ENCODE measurements around the gene ELFN1. TPM values are rescaled to one million over a fixed set of nuclear protein-coding genes. Genes with fewer than 3 reads are reported as not detected.

Gene ELFN1
- total and polyA plus RNA-seq, 10 of the 15 experiments (the other 5 are each of a cell fraction or from before 2014, with no cell fraction given): 0.04 TPM; not detected in 9

DNA sequence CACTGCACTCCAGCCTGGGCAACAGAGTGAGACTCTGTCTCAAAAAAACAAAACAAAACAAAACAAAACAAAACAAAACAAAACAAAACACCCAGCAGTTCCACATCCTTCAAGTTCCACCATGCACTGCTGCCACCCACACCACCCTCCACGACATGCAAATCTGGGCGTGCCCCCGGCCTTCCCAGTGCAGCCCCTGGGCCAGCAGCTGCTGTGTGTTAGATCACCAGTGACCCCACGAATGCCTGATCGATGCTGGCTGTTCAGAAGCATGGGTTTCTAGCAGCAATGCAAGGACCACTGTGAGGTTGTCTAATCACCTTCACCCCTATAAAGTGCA lies 36.3 kb downstream of the ELFN1 start:
- H4K20me1 ChIP-seq (ENCODE audit: control insufficient read depth, insufficient read depth): no peaks in the 10 kb centered on the region
- H2AFZ ChIP-seq (ENCODE audit: control insufficient read depth, low read depth, low read length): no peak overlapping the region
- ChIA-PET RAD21 (ENCODE audit: unreplicated experiment) (interaction anchor here (0.6 kb wide), 1 partner anchor 581 kb away, joined by 3 read pairs; no protein-coding TSS in a partner anchor), POLR2A (no interaction called here), CTCF (no interaction called here), SMC1A (ENCODE audit: uncharacterized antibody, unreplicated experiment) (no interaction called here)
- H3K27me3 ChIP-seq (replicated peaks in 1 of 2; ENCODE audit: control insufficient read depth in 2 of 2, insufficient read depth in 2 of 2, low read length in 1 of 2): no peaks in the 10 kb centered on the region
- FAIRE-seq: no peak
- H3K9ac ChIP-seq (ENCODE audit: control insufficient read depth, insufficient read depth, low read length): no peak overlapping the region
- DNase-seq (ENCODE audit: low read depth, low spot score): no peak
- no peaks in the 10 kb centered on the region for H3K36me3 ChIP-seq (ENCODE audit: control insufficient read depth in 2 of 2, insufficient read depth in 2 of 2, low read length in 1 of 2)
- ATAC-seq: no peak
- no peaks in the 10 kb centered on the region for H3K4me1 ChIP-seq (ENCODE audit: control insufficient read depth, insufficient read depth, low read length)
- no peak overlapping the region for H3K4me2 ChIP-seq (ENCODE audit: control insufficient read depth, insufficient read depth)
- in situ Hi-C loops (cut with MboI) (no loop called here), intact Hi-C loops (cut with micrococcal nuclease; ENCODE audit: unreplicated experiment) (no loop called here)
- no peak overlapping the region for H3K4me3 ChIP-seq
- H3K27ac ChIP-seq (ENCODE audit: control insufficient read depth, insufficient read depth): no peak overlapping the region
- H3K79me2 ChIP-seq (ENCODE audit: control insufficient read depth, insufficient read depth, low read length): no peaks in the 10 kb centered on the region
- 3% methylated on average over 5 of the region's 5 CpGs for WGBS (ENCODE audit: insufficient coverage, insufficient replicate concordance, low lambda C conversion rate, missing lambda C conversion rate)
- BruUV-seq (replicated peaks): no TSS peak
- H3K9me3 ChIP-seq (replicated peaks; ENCODE audit: control insufficient read depth, insufficient read depth, low read length): peaks cover 3% of the 10 kb centered on the region; the same call in 2 of the 3 replicates
- TF ChIP-seq, protein P1, sequence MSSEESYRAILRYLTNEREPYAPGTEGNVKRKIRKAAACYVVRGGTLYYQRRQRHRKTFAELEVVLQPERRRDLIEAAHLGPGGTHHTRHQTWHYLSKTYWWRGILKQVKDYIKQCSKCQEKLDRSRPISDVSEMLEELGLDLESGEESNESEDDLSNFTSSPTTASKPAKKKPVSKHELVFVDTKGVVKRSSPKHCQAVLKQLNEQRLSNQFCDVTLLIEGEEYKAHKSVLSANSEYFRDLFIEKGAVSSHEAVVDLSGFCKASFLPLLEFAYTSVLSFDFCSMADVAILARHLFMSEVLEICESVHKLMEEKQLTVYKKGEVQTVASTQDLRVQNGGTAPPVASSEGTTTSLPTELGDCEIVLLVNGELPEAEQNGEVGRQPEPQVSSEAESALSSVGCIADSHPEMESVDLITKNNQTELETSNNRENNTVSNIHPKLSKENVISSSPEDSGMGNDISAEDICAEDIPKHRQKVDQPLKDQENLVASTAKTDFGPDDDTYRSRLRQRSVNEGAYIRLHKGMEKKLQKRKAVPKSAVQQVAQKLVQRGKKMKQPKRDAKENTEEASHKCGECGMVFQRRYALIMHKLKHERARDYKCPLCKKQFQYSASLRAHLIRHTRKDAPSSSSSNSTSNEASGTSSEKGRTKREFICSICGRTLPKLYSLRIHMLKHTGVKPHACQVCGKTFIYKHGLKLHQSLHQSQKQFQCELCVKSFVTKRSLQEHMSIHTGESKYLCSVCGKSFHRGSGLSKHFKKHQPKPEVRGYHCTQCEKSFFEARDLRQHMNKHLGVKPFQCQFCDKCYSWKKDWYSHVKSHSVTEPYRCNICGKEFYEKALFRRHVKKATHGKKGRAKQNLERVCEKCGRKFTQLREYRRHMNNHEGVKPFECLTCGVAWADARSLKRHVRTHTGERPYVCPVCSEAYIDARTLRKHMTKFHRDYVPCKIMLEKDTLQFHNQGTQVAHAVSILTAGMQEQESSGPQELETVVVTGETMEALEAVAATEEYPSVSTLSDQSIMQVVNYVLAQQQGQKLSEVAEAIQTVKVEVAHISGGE (CRISPR knock-in tag; IDR thresholded peaks at IDR 0.05): no peak
- TF ChIP-seq, protein P2, sequence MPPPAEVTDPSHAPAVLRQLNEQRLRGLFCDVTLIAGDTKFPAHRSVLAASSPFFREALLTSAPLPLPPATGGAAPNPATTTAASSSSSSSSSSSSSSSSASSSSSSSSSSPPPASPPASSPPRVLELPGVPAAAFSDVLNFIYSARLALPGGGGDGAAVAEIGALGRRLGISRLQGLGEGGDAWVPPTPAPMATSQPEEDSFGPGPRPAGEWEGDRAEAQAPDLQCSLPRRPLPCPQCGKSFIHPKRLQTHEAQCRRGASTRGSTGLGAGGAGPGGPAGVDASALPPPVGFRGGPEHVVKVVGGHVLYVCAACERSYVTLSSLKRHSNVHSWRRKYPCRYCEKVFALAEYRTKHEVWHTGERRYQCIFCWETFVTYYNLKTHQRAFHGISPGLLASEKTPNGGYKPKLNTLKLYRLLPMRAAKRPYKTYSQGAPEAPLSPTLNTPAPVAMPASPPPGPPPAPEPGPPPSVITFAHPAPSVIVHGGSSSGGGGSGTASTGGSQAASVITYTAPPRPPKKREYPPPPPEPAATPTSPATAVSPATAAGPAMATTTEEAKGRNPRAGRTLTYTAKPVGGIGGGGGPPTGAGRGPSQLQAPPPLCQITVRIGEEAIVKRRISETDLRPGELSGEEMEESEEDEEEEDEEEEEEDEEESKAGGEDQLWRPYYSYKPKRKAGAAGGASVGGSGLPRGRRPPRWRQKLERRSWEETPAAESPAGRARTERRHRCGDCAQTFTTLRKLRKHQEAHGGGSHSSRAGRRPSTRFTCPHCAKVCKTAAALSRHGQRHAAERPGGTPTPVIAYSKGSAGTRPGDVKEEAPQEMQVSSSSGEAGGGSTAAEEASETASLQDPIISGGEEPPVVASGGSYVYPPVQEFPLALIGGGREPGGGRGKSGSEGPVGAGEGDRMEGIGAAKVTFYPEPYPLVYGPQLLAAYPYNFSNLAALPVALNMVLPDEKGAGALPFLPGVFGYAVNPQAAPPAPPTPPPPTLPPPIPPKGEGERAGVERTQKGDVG (CRISPR knock-in tag; IDR thresholded peaks at IDR 0.05): no peak
- TF ChIP-seq RCOR1 (conservative IDR thresholded peaks at IDR 0.05; ENCODE audit: low read depth, low read length): no peak
- TF ChIP-seq, protein P3, sequence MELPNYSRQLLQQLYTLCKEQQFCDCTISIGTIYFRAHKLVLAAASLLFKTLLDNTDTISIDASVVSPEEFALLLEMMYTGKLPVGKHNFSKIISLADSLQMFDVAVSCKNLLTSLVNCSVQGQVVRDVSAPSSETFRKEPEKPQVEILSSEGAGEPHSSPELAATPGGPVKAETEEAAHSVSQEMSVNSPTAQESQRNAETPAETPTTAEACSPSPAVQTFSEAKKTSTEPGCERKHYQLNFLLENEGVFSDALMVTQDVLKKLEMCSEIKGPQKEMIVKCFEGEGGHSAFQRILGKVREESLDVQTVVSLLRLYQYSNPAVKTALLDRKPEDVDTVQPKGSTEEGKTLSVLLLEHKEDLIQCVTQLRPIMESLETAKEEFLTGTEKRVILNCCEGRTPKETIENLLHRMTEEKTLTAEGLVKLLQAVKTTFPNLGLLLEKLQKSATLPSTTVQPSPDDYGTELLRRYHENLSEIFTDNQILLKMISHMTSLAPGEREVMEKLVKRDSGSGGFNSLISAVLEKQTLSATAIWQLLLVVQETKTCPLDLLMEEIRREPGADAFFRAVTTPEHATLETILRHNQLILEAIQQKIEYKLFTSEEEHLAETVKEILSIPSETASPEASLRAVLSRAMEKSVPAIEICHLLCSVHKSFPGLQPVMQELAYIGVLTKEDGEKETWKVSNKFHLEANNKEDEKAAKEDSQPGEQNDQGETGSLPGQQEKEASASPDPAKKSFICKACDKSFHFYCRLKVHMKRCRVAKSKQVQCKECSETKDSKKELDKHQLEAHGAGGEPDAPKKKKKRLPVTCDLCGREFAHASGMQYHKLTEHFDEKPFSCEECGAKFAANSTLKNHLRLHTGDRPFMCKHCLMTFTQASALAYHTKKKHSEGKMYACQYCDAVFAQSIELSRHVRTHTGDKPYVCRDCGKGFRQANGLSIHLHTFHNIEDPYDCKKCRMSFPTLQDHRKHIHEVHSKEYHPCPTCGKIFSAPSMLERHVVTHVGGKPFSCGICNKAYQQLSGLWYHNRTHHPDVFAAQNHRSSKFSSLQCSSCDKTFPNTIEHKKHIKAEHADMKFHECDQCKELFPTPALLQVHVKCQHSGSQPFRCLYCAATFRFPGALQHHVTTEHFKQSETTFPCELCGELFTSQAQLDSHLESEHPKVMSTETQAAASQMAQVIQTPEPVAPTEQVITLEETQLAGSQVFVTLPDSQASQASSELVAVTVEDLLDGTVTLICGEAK (IDR thresholded peaks at IDR 0.05; ENCODE audit: borderline replicate concordance): no peak
- no peak for TF ChIP-seq JUNB (IDR thresholded peaks at IDR 0.05)
- no peak for TF ChIP-seq RAD51 (IDR thresholded peaks at IDR 0.05)
- no peak for TF ChIP-seq IRF4 (IDR thresholded peaks at IDR 0.05; ENCODE audit: low read depth, low read length)
- no peak for TF ChIP-seq NFIC (IDR thresholded peaks at IDR 0.05; ENCODE audit: low read depth, low read length)
- TF ChIP-seq, protein P4, sequence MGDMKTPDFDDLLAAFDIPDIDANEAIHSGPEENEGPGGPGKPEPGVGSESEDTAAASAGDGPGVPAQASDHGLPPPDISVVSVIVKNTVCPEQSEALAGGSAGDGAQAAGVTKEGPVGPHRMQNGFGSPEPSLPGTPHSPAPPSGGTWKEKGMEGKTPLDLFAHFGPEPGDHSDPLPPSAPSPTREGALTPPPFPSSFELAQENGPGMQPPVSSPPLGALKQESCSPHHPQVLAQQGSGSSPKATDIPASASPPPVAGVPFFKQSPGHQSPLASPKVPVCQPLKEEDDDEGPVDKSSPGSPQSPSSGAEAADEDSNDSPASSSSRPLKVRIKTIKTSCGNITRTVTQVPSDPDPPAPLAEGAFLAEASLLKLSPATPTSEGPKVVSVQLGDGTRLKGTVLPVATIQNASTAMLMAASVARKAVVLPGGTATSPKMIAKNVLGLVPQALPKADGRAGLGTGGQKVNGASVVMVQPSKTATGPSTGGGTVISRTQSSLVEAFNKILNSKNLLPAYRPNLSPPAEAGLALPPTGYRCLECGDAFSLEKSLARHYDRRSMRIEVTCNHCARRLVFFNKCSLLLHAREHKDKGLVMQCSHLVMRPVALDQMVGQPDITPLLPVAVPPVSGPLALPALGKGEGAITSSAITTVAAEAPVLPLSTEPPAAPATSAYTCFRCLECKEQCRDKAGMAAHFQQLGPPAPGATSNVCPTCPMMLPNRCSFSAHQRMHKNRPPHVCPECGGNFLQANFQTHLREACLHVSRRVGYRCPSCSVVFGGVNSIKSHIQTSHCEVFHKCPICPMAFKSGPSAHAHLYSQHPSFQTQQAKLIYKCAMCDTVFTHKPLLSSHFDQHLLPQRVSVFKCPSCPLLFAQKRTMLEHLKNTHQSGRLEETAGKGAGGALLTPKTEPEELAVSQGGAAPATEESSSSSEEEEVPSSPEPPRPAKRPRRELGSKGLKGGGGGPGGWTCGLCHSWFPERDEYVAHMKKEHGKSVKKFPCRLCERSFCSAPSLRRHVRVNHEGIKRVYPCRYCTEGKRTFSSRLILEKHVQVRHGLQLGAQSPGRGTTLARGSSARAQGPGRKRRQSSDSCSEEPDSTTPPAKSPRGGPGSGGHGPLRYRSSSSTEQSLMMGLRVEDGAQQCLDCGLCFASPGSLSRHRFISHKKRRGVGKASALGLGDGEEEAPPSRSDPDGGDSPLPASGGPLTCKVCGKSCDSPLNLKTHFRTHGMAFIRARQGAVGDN (IDR thresholded peaks at IDR 0.05): no peak

Data from GM12878 (cell line).